Lower leg skin (tissue), 3 donors: ENCODE results near the gene WDR18.

Experiments used
- CTCF ChIP-seq, 3 donors: fragments of 450-650 bp; IDR thresholded peaks; one replicate each; pipeline ENCODE4 v1.5.1; 2016; ENCODE audit warnings: antibody characterized with exemption in 3 of 3, mild to moderate bottlenecking in 3 of 3, moderate library complexity in 2 of 3
- POLR2A ChIP-seq, 2 donors: fragments of 450-650 bp; IDR thresholded peaks; one replicate each; pipeline ENCODE4 v1.6.1; 2016 to 2017; ENCODE audit warnings: antibody characterized with exemption in 2 of 2, mild to moderate bottlenecking in 1 of 2, moderate library complexity in 1 of 2

- TF ChIP-seq POLR2A (IDR thresholded peaks at IDR 0.05), result no peak
- no peak for TF ChIP-seq CTCF (IDR thresholded peaks at IDR 0.05)
Observed at GRCh38 chr19:936175-936546, 48.0 kb upstream of the WDR18 start.
